ENCODE measurements around the gene CYTH4. TPM values are rescaled to one million over a fixed set of nuclear protein-coding genes. Genes with fewer than 3 reads are reported as not detected.

Gene CYTH4
- polyA plus RNA-seq, 1 experiment: not detected

DNA sequence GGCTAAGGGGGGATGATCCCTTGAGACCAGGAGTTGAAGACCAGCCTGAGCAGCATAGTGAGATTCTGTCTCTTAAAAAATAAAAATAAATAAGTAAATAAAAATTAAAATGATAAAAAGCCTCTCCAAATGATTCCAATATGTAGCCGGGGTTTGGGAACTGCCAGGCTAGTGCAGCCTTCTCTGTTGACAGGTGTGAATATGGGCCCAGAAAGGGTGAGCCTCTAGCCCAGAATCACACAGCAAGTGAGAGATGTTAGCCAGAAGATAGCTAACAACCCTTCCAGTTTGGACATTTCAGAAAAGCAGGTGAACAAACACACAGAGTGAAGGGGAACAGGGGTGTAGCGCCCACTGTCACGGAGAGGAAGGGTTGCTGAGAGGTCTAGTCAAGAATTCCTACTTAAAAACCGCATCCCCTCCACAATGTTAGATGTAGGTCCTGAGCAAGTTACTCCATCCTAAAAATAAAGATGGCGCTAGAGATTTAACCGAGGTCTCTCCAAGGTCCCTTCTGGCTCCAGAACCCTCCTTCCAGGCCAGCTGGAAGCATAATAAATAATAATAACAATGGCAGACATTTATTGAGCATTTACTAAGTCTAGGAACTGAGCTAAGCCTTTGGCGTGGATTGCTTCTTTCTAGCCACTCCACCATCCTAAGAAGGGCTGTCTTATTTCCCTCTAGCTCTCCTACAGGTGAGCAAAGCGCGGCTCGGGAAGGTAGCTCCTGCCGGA, 51.6 kb downstream of the CYTH4 start:
- ChIA-PET POLR2A (no interaction called here), CTCF (interaction anchor here (0.9 to 1.7 kb wide), 6 partner anchors 12 to 123 kb away, joined by 3 to 5 read pairs (median 3); no protein-coding TSS in a partner anchor)
- DNase-seq (ENCODE audit: low read depth): no peak

DNA sequence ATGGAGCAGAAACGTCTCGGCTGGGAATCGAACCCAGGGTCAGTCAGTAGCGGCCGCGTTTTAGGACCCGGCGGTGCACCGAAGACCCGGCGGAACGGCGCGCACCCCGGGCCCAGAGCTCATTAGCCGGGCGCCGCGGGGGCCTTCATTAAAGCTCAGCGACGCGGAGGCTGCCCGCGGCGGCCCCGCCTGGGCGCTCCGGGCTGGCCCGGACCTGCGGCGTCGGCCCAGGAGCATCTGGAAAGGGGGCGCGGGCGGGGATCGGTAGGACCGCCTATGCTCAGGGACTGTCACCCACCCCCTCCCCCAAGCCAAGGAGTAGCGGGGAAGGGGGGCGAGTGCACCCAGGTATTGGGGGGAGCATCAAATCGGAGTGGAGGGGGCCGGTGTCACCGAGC, 52.2 kb downstream of the CYTH4 start:
- no peak for DNase-seq (ENCODE audit: low read depth)
- peaks cover 14% of the 10 kb centered on the region for H3K27me3 ChIP-seq (ENCODE audit: control insufficient read depth, insufficient read depth, low read length)
- CTCF ChIA-PET: interaction anchor here (1.1 to 1.4 kb wide), 4 partner anchors 30 to 122 kb away, joined by 3 to 5 read pairs (median 4); no protein-coding TSS in a partner anchor
- TF ChIP-seq, protein P1, sequence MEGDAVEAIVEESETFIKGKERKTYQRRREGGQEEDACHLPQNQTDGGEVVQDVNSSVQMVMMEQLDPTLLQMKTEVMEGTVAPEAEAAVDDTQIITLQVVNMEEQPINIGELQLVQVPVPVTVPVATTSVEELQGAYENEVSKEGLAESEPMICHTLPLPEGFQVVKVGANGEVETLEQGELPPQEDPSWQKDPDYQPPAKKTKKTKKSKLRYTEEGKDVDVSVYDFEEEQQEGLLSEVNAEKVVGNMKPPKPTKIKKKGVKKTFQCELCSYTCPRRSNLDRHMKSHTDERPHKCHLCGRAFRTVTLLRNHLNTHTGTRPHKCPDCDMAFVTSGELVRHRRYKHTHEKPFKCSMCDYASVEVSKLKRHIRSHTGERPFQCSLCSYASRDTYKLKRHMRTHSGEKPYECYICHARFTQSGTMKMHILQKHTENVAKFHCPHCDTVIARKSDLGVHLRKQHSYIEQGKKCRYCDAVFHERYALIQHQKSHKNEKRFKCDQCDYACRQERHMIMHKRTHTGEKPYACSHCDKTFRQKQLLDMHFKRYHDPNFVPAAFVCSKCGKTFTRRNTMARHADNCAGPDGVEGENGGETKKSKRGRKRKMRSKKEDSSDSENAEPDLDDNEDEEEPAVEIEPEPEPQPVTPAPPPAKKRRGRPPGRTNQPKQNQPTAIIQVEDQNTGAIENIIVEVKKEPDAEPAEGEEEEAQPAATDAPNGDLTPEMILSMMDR (IDR thresholded peaks at IDR 0.05; ENCODE audit: insufficient read depth, low read depth, low read length): no peak
- H3K4me3 ChIP-seq (ENCODE audit: low read depth, low read length): no peak overlapping the region
- H3K36me3 ChIP-seq (ENCODE audit: control insufficient read depth, insufficient read depth, low read length): no peaks in the 10 kb centered on the region
- POLR2A ChIA-PET: no interaction called here

More for the DNA sequence above, 51.6 kb downstream of the CYTH4 start:
- Histone ChIP-seq H3K4me3 (ENCODE audit: low read depth, low read length) (no peak overlapping the region), H3K36me3 (ENCODE audit: control insufficient read depth, insufficient read depth, low read length) (no peaks in the 10 kb centered on the region), H3K27me3 (ENCODE audit: control insufficient read depth, insufficient read depth, low read length) (peaks cover 14% of the 10 kb centered on the region)
- TF ChIP-seq, protein P1 (IDR thresholded peaks at IDR 0.05; ENCODE audit: insufficient read depth, low read depth, low read length): no peak

DNA sequence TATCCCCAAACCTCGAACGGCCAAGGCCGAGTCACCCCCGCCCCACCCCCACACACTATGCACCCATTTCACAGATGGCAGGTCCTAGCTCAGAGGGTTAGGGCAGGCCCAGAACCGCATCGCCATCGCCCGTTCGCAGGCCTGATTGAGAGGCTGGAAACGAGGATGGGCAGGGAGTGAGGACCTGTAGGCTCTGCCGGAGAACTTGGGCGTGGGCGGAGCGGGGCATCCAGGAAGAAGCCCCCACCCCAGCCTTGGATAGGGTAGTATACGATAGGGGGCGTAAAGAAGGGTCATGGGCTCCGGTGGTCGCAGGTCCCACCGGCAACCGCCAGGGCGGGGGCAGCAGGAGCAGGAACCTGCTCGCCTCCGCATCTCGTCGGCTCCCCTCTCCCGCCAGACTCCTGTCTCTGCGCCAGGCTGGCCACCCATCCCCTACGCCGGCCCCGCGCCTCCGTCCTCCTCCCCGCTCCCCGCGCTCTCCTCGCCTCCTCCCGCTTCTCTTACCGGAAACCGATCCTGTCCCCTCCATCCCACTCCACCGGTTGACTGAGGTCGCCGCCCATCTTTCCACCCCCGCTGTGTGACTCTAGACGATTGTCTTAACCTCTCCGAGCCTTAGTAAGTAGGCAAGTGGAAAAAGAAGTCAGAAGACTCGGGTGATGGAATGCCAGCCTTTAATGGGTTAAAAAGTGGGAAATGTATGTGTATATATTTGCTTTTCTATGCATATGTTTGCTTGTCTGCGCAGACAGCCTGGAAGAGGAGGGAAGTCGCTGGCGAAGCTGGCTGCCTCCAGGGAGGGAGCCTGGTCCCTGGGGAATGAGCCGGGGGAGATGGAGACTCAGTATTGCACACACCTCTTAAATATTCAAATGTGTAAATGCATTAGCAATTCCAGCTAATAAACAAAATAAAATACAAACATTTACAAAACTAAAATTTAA, 52.8 kb downstream of the CYTH4 start:
- H3K4me3 ChIP-seq (ENCODE audit: low read depth, low read length): no peak overlapping the region
- H3K27me3 ChIP-seq (ENCODE audit: control insufficient read depth, insufficient read depth, low read length): peaks cover 14% of the 10 kb centered on the region
- TF ChIP-seq, protein P1 (IDR thresholded peaks at IDR 0.05; ENCODE audit: insufficient read depth, low read depth, low read length): no peak
- ChIA-PET CTCF (interaction anchor here (1.0 to 1.4 kb wide), 5 partner anchors 29 to 121 kb away, joined by 3 to 5 read pairs (median 4); no protein-coding TSS in a partner anchor), POLR2A (no interaction called here)
- H3K36me3 ChIP-seq (ENCODE audit: control insufficient read depth, insufficient read depth, low read length): no peaks in the 10 kb centered on the region
- no peak for DNase-seq (ENCODE audit: low read depth)

DNA sequence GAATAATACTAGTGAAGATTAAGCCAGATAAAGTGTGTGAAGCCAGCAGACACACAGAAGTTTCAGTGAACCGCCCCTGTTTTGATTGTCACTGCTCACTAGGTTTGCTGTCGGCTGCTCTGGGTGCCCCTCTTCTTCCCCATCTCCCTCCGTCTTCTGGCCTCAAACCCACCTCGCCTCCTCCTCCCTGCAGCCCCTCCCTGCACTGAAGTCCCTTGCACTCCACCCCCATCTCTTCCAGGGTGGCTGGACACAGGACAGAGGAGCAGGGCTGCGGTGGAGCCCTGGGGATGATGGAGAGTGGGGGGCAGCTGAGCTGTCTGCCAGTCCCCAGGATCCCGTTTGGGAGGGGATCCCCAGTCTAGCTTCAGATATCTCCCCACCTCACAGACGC, 53.5 kb downstream of the CYTH4 start:
- TF ChIP-seq, protein P1 (IDR thresholded peaks at IDR 0.05; ENCODE audit: insufficient read depth, low read depth, low read length): no peak
- ChIA-PET POLR2A (no interaction called here), CTCF (interaction anchor here (1.0 kb wide), 1 partner anchor 96 kb away, joined by 4 read pairs; no protein-coding TSS in a partner anchor)
- H3K27me3 ChIP-seq (ENCODE audit: control insufficient read depth, insufficient read depth, low read length): peaks cover 14% of the 10 kb centered on the region
- no peak for DNase-seq (ENCODE audit: low read depth)
- H3K4me3 ChIP-seq (ENCODE audit: low read depth, low read length): no peak overlapping the region
- H3K36me3 ChIP-seq (ENCODE audit: control insufficient read depth, insufficient read depth, low read length): no peaks in the 10 kb centered on the region

GRCh38 chr22:37336579-37336978, 54.3 kb downstream of the CYTH4 start:
- ChIA-PET POLR2A (no interaction called here), CTCF (interaction anchor here (0.7 to 1.4 kb wide), 2 partner anchors 92 to 93 kb away, joined by 3 to 4 read pairs; no protein-coding TSS in a partner anchor)
- H3K36me3 ChIP-seq (ENCODE audit: control insufficient read depth, insufficient read depth, low read length): no peaks in the 10 kb centered on the region
- TF ChIP-seq, protein P1 (IDR thresholded peaks at IDR 0.05; ENCODE audit: insufficient read depth, low read depth, low read length): no peak
- DNase-seq (ENCODE audit: low read depth): no peak
- no peak overlapping the region for H3K4me3 ChIP-seq (ENCODE audit: low read depth, low read length)
- H3K27me3 ChIP-seq (ENCODE audit: control insufficient read depth, insufficient read depth, low read length): peaks cover 16% of the 10 kb centered on the region
